ENCODE data around the gene NAP1L5.

NAP1L5 gene

DNA sequence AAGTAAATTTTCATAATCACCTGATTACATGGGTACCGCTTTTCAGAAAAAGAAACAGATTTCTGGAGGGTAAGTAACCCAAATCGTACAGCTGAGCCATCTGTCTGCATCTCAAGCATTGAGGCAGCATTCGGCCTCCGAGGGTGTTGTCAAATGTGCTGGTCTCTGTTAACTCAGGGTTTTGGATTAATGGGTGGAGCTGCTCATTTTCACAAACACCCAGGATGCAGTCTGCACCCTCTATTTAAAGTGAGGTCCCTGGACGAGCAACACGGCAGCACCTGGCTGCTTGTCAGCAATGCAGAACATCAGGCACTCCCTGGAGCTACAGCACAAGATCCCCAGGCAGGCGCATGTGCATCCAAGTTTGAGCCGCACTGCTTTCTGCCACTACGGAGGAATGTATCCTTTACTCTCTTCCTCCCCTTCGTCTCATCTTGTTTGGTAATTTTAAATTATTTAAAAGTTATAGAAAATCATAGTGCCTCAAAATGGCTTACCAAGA is 24.7 kb upstream of the NAP1L5 start:
- DNase-seq (ENCODE audit: low read depth in 2 of 2), result no peak

DNA sequence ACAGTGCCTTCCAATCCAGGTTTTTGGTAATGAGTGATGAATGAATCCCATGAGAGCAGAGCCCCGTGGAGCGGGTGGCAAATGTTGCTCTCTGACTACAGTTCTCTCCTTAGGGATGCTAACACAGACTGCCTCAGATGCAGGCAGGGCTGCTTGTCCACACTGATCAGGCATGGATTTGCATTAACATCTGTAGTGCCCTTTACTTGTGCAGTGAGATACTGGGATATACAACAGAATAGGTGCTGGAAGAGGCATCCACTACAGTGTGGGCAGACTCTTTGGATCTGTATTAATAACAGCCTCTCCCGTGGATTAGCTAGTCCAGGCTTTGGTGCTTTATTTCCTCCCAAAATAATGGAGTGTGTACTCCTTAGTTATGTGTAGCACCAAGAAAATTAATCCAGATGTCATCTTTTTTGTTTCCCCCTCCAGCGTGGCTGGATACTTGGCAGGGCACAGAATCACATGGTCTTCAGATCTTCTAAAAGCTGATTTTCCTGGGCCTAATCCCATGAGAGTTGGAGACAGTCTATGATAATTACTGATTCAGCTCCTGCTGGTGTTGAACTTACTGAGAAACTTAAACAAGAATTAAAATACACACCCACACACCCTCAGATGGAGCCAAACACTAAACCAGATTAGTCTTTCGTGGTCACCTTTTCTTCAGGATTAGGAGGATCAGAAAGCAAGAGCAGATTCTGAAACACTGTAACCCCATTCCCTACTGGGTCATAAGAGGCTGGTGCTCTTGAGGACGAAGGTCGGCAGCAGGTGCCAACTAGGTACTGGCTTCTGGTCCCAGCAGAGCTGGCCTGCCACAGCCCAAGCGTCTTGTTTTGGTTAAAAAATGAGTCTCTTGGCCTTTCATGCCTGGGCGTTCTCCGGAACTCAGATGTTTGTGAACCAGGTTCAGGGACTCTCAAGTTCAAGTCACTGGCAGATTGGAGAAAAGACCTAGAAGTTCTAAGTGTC is 23.1 kb upstream of the NAP1L5 start:
- DNase-seq (ENCODE audit: low read depth in 2 of 2), result peak; percentile 8 to 9

DNA sequence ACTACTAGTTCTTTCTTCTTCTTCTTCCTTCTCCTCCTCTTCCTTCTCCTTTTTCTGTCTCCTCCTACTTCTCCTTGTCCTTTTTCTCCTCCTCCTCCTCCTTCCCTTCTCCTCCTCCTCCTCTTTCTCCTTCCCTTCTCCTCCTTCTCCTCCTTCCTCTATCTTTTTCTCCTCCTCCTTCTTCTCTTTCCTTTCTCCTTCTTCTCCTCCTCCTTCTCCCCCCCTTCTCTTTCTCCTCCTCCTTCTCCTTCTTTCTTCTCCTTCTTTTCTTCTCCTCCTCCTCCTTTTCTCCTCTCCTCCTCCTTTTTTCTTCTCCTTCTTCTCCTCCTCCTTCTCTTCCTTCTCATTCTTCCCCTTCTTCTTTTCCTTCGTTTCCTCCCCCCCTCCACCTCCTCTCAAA is 21.8 kb upstream of the NAP1L5 start:
- DNase-seq (ENCODE audit: low read depth in 2 of 2), result no peak

DNA sequence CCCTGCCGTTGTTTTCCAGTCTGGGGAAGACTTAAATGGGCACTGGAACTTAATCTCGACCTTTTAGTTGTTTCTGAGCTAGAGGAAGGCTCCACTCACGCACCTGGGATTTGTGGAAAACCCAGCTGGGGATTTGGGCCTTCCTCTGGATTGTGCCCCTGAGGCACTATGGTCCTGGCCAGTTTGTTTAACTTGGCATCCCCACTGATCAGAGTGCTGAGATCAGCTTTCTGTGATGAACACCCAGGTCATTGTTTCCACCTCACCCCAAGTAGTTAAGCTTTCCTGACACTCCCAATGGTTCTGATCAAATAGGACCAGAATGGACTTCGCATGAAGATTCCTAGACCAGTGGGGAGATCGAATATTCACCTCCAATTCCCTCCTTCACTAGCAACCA is 20.5 kb upstream of the NAP1L5 start:
- no peak for DNase-seq (ENCODE audit: low read depth in 2 of 2)

DNA sequence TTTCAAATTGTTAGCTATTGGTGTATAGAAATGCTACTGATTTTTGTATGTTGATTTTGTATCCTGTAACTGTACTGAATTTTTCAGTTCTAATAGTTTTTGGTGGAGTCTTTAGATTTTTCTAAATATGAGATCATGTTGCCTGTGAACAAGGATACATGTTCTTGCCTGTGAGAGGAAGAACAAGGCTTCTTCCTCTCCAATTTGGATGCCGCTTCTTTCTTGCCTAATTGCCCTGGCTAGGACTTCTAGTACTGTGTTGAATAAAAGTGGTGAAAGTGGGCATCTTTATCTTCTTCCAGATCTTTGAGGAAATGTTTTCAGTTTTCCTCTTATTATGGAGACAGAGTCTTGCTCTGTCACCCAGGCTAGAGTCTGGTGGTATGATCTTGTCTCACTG is 16.2 kb upstream of the NAP1L5 start:
- DNase-seq (ENCODE audit: low read depth in 2 of 2), result no peak

DNA sequence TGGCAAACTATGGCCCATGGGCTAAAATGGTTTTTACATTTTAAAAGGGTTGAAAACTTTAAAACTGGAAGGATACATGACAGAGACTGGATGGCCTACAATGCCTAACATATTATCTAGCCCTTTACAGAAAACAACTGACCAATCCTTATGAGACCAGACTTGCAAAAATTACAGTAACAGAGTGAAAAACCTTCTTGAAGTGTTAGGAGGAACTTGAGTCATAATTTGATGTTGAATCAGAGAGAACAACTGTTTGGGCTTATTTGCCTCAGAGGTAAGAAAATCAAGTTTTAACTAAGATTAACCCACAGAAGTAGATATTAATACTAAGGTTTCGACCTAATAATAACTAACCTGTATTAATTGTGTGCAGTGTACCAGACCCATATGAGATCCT is 12.4 kb upstream of the NAP1L5 start:
- DNase-seq (ENCODE audit: low read depth in 2 of 2), result no peak

DNA sequence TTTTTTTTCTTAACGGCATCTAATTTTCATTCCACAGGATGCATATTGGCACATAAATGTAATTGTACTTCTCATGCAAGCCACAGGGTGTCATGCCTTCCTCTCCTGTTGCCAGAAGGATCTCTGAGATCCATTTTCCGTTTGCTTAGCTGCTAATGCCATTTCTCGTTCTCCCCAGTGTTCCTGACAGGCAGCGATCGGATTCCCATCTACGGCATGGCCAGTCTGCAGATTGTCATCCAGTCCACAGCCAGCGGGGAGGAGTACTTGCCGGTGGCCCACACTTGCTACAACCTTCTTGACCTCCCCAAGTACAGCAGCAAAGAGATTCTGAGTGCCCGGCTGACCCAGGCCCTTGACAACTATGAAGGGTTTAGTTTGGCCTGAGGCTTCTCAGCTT is 8.9 kb upstream of the NAP1L5 start:
- DNase-seq (ENCODE audit: low read depth in 2 of 2), result peak in 1 of 2 experiments; percentile 23

DNA sequence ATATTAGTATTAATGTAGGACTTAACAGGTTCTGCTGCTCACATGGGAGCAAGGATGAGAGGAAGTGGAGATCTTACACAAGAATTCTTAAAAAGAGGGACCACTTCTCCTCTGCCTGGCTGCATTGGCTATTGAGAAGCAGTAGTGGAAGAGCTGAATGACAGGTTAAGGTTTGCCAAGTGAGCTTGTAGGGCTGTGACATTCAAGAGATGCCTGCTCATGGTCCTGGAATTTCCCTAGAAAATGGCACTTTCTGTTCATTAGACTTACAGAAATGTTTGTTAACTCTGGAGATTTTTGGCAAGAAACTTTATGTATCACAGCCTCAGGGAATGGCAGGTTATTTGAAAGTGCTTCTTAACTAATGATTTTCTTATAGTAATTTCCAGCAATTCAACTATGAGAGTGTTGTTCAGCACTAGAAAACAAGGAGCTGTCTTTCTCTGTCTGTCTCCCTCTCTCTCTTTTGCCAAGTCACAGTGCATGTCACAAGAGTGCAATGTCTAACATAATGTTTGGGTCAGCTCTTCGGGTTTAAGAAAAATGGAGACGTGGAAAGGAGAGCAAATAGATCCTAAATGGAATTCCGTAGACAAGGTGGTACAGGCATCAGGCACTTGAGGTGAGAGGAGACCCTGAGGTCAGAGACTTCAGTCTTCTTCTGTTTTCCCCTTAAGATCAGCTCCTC is 8.3 kb upstream of the NAP1L5 start:
- no peak for DNase-seq (ENCODE audit: low read depth in 2 of 2)

DNA sequence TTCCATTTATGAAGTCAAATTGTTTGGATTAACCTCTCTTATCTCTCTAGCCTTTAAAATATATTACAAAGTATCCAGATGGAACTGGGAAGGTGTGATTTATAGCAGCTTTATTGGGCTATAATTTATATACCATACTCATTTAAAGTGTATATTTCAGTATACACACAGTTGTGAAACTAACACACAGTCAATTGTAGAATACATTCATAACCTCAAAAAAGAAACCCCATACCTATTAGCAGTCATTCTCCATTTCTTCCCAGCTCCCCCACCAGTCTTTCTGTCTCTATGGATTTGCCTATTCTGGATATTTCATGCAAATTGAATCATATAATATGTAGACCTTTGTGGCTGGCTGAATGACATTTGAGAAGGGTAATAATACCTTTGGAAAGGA is 7.6 kb upstream of the NAP1L5 start:
- no peak for DNase-seq (ENCODE audit: low read depth in 2 of 2)

DNA sequence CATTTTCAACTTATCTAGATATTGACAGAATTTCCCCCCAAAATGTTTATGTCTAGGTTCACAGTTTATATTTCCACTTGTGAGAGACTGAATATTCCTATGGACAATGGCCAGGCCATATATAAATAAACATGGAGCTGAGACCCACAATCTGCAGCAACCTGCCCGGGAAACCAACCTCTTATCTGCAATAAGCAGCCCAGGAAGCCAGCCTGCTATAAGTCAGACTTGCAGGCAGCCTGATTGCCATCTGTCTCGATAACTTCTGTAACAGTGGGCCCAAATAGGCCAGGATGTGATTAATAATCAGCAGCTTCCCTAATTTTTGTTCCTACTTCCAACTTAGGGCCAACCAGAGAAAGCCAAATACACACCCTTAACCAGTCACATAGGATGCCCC is 5.2 kb upstream of the NAP1L5 start:
- DNase-seq (ENCODE audit: low read depth in 2 of 2), result no peak

DNA sequence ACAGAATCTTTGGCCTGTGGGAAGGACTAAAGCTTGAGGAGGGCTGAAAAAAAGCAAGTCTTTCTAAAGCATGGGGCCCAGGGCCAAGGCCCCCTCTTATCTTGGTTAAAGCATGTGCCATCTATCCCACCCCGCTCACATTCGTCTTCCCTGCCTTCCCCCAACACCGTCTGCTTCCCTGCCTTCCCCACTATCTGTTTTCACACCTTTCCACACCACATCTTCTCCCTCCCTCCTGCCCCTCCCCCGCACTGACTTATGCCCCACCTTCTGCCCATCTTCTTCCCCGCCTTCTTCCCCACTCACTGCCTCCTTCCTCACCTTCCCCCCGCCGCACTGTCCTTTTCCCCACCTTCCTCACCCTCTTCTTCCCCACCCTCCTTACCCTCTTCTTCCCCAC is 890 bp upstream of the NAP1L5 start:
- DNase-seq (ENCODE audit: low read depth in 2 of 2), result no peak

DNA sequence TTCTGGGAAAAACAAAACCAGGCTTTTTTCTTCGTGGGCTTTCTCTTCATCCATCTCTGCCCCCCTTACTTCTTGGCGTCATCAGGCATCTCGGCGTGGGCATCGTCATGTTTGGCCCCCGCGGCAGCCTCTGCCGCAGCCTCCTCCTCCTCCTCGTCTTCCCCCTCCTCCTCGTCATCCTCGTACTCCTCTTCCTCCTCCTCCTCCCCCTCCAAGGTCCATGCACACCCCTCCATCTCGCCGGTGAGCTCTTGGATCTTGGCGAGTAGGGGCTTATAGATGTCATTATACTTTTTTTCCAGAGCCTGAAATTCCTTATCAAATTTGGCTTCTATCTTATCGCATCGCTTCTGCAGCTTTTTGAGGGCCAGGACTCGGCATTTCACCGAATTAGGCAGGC is 488 bp downstream of the NAP1L5 start:
- DNase-seq (ENCODE audit: low read depth in 2 of 2), result no peak

DNA sequence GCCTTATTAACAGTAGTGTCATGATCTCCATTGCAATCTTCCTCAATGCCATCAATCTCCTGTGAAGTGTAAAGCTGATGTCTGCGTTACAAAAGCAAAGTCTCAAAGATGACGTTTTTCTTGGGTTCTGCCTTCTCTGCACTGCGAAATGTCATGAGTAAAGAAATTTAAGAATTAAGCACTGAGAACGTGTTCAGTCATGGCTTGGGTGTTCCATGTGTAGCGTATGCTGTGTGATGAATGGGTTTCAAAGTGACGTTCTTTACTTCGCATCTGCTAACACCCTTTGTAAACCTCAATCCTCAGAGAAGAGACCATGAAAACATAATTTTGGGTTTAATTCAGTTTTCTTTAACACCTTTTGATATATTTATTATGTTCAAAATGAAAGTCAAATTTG is 999 bp downstream of the NAP1L5 start:
- no peak for DNase-seq (ENCODE audit: low read depth in 2 of 2)

DNA sequence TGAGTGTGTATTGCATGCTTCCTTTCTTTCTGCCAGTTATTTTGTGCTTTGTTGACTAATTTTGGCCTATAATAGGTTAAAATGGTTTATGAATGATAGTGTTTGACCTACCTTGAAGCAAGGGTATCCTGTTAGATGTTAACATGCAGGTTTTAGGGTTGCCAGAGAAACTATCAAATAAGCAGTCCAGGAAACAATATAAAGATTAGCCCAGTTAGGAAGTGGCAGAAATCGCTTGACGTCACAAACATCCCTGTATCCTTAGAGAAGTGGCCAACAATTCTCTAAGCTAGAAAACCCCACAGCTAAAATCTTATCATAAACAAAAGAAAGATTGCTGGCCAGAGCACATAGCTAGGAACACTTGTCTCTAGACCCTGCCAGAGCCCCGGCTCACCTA is 3.8 kb downstream of the NAP1L5 start:
- DNase-seq (ENCODE audit: low read depth in 2 of 2), result no peak

DNA sequence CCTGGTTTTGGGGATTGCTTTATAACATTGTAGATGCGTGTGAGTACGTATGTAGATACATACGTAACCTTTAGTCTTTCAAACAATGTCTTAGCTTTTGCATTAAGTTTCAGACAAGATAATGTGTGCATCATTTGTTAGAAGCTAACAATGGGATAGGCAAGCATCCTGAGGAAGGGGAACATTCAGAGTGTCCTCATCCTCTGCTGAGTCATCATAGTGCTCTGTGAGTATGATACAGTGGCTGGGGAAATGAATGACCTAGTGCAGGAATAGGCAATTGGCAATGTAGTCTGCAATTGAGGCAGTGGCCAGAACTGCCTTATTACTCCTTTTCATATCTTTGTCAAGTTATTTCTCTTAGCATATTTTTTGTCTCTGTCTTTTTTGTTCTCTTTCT is 7.3 kb downstream of the NAP1L5 start:
- no peak for DNase-seq (ENCODE audit: low read depth in 2 of 2)

DNA sequence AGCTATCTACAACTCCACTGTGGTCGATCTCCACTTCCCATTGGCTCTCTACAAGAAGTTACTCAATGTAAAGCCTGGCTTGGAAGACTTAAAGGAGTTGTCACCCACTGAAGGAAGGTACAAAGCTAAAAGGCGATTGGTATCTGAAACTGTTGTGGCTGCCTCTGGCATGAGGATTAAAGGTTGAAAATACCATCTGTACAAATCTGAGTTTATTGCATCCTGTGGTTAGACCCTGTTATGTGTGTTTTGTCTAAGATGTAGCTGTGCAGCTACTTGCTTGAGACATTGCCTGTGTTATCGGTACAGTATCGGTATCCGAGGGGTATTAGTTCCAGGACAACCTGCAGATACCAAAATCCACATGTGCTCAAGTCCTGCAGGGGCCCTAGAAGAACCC is 16.4 kb downstream of the NAP1L5 start:
- DNase-seq (ENCODE audit: low read depth in 2 of 2), result no peak

DNA sequence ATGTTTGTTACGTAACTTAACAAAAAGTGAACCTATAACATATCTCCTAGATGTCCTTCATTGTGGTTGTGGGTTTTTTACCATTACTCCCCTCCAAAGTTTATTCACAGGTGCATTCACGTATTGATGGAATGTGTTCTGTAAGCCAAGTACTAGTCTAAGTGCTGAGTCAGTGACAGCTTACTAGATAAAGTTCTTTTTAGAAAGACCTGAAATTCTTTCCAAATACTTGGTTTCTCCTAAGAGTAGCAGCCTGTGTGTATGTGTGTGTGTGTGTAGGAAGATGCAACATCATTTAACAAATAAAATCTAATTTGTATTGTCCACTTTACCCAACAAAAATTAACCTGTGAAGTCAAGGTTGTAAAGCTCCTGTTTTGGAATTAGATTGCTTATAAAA is 22.1 kb downstream of the NAP1L5 start:
- no peak for DNase-seq (ENCODE audit: low read depth in 2 of 2)

DNA sequence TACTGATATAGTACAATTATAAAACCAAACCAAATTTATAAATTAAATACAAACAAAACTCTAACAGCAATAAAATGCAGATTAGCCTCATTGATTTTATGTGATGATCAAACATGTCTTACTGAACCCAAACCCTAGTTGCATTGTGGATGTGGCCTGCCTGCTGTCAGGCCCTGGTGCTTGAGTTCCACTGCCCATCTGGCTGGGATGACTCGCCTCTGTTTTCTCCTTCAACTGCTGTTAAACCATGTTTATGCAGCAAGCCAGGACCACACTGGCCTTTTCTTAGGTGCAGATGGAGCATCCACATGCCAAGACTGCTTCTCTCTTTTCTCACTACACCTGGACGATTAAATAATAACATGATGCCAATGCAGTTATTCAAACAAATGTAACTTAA is 22.6 kb downstream of the NAP1L5 start:
- no peak for DNase-seq (ENCODE audit: low read depth in 2 of 2)

DNA sequence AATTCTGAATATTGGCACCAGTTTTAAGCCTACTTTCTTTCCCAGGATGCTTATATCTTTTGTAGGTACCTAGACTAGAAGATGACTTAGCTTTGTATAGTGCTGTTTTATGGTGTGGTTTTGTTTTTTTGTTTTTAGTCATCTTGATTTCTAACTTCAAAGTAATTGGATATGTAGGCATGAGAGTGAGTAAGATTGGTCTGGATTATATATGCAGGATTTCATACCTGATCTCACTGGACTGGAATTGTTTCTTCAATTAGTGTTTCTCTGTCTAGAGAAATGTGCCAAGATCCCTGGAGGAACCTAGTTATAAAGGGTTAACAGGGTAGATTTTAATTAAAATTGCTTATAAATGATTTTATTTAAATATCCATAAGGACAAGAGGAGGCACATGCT is 23.1 kb downstream of the NAP1L5 start:
- DNase-seq (ENCODE audit: low read depth in 2 of 2), result no peak

DNA sequence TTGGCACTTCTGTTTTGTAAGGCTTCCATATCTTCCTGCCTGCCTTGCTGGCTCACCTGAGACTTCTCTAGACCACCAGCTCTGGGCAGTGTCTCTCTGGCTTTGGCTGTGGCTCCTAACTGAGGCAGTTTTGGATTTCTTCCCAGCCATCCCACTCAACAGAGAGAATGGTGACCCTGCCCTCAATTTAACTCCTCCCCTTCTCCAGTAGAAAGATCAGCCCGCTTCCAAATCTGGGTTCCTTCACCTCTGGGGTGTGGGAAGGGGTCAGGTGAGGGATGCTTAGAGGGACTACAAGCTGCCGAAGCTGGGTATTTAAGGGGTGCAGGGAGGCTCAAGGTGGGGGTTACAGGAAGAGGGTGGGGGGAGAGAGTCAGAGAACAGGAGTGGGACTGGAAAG is 23.7 kb downstream of the NAP1L5 start:
- DNase-seq (ENCODE audit: low read depth in 2 of 2), result no peak

DNA sequence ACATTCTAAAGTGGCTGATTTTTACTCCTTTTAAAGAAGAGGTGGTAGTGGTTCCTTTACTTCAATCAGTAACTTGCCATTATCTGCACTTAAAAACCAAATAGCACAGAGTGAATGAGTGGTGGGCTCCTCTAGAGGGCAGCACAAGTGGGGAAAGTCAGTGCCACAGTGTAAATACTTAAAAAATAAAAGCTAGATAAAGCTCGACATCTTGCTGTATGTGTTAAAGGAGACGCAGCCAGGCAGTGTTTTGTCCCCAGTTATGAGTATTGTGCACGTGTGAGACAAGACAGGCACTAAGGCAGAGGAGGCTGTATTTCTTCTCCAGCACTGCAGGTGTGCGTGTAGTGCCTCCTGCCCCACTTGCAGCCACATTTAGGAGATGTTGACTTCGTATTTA is 24.6 kb downstream of the NAP1L5 start:
- no peak for DNase-seq (ENCODE audit: low read depth in 2 of 2)

DNA sequence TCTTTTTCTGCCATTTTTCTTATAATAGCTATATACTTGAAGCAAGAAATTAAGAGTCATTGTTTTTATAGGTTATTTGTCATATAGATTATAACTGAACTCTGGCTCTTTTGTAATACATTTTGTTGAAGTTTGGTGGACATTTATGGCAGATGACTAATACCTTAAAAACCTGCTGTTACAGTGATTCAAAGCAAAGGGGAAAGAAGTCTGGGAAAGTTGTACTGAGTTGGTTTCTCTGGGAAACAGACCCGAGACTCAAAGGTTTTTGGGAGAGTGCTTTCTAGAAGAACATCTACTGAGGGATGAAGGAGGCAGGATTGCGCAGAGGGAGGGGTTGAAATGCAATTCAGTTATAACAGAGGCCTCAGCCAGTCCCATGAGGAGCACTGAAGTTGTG is 35.9 kb downstream of the NAP1L5 start:
- DNase-seq (ENCODE audit: low read depth in 2 of 2), result peak; percentile 46 to 60

Data from fibroblast of skin of left biceps (primary cell).